WTC11 (cell line): ENCODE data around the gene CEP152. TPM values are rescaled to one million over a fixed set of nuclear protein-coding genes. Genes with fewer than 3 reads are reported as not detected.

Experiments
- ATAC-seq: fragments of 200-7000 bp; cut with Tn5 transposase; 2 replicates; pipeline ENCODE4 v1.10.0; 2021; ENCODE audit warnings: mild to moderate bottlenecking, moderate library complexity
- CTCF ChIA-PET: fragments of 300-600 bp; sonication (Branson Sonifier 250); formaldehyde crosslinking; loops from one replicate; lab custom pipeline; 2021; ENCODE audit warnings: antibody characterized with exemption; lab: Charles Lee
- POLR2A ChIA-PET: fragments of 350-600 bp; sonication (Branson Sonifier 250); formaldehyde crosslinking; loops from one replicate; lab custom pipeline; 2021; ENCODE audit warnings: antibody characterized with exemption; lab: Charles Lee
- DNase-seq: peaks from one replicate; pipeline ENCODE4 v3.0.0; 2021; ENCODE audit warnings: low spot score
- H3K27ac Mint-ChIP-seq: 2 replicates; pipeline ENCODE4 v1.8.0; 2021; ENCODE audit warnings: mixed read lengths
- H3K27me3 Mint-ChIP-seq: 2 replicates; pipeline ENCODE4 v1.8.0; 2021; ENCODE audit warnings: low read depth, mild to moderate bottlenecking, moderate library complexity, mixed read lengths
- H3K36me3 Mint-ChIP-seq: 2 replicates; pipeline ENCODE4 v1.8.0; 2021; ENCODE audit warnings: mixed read lengths
- H3K4me1 Mint-ChIP-seq: 2 replicates; pipeline ENCODE4 v1.8.0; 2022; ENCODE audit warnings: mixed read lengths
- H3K4me3 Mint-ChIP-seq: 2 replicates; pipeline ENCODE4 v1.8.0; 2021; ENCODE audit warnings: mild to moderate bottlenecking, moderate library complexity, mixed read lengths
- H3K9me3 Mint-ChIP-seq: 2 replicates; pipeline ENCODE4 v1.8.0; 2021; ENCODE audit warnings: mixed read lengths
- CBFB ChIP-seq: sonication (generic); formaldehyde crosslinking; IDR thresholded peaks from 2 replicates; pipeline ENCODE4 v1.8.1; 2022; ENCODE audit warnings: mild to moderate bottlenecking, low read depth, missing genetic modification reagents
- CREB1 ChIP-seq: sonication (generic); formaldehyde crosslinking; IDR thresholded peaks from 2 replicates; pipeline ENCODE4 v1.8.0; 2023; ENCODE audit warnings: mild to moderate bottlenecking, missing genetic modification reagents
- CREM ChIP-seq: sonication (generic); formaldehyde crosslinking; IDR thresholded peaks from 2 replicates; pipeline ENCODE4 v1.8.1; 2022; ENCODE audit warnings: mild to moderate bottlenecking, missing genetic modification reagents, moderate library complexity
- GABPB1 ChIP-seq: sonication (generic); formaldehyde crosslinking; IDR thresholded peaks from 2 replicates; pipeline ENCODE4 v1.8.1; 2023; ENCODE audit warnings: mild to moderate bottlenecking, missing genetic modification reagents
- JUN ChIP-seq: sonication (generic); formaldehyde crosslinking; IDR thresholded peaks from 2 replicates; pipeline ENCODE4 v1.8.0; 2023; ENCODE audit warnings: mild to moderate bottlenecking, missing genetic modification reagents
- NFATC4 ChIP-seq: fragments of 250-450 bp; sonication (Bioruptor Pico); IDR thresholded peaks from 2 replicates; pipeline ENCODE4 v1.9.0; 2021; ENCODE audit warnings: mild to moderate bottlenecking
- NR1H2 ChIP-seq: sonication (generic); formaldehyde crosslinking; IDR thresholded peaks from 2 replicates; pipeline ENCODE4 v1.9.0; 2021; ENCODE audit warnings: mild to moderate bottlenecking, moderate library complexity, missing genetic modification reagents
- SMAD4 ChIP-seq: sonication (generic); formaldehyde crosslinking; IDR thresholded peaks from 2 replicates; pipeline ENCODE4 v1.8.0; 2022; ENCODE audit warnings: mild to moderate bottlenecking, missing genetic modification reagents
- ZNF416 ChIP-seq: fragments of 250-450 bp; sonication (Bioruptor Pico); IDR thresholded peaks from 2 replicates; pipeline ENCODE4 v1.9.0; 2021; ENCODE audit warnings: mild to moderate bottlenecking, inconsistent platforms
- total RNA-seq: library from RNA; stranded (reverse); gene quantifications from 3 replicates; pipeline ENCODE4 v1.2.3, GENCODE V29; 2021
- TF ChIP-seq, protein P1 (sequence below): sonication (generic); formaldehyde crosslinking; IDR thresholded peaks from 2 replicates; pipeline ENCODE4 v1.8.0; 2022; ENCODE audit warnings: missing genetic modification reagents
- TF ChIP-seq, protein P2 (sequence below): sonication (generic); formaldehyde crosslinking; IDR thresholded peaks from 2 replicates; pipeline ENCODE4 v1.8.1; 2022; ENCODE audit warnings: mild to moderate bottlenecking, moderate library complexity, missing genetic modification reagents
- TF ChIP-seq, protein P3 (sequence below): sonication (generic); formaldehyde crosslinking; IDR thresholded peaks from 2 replicates; pipeline ENCODE4 v1.8.0; 2023; ENCODE audit warnings: missing genetic modification reagents, mild to moderate bottlenecking, borderline replicate concordance
- TF ChIP-seq, protein P4 (sequence below): fragments of 250-450 bp; sonication (Bioruptor Pico); IDR thresholded peaks from 2 replicates; pipeline ENCODE4 v1.9.0; 2021; ENCODE audit warnings: moderate library complexity, mild to moderate bottlenecking, inconsistent platforms, borderline replicate concordance
- TF ChIP-seq, protein P5 (sequence below): sonication (generic); formaldehyde crosslinking; conservative IDR thresholded peaks from 2 replicates; pipeline ENCODE4 v1.8.1; 2022; ENCODE audit warnings: mild to moderate bottlenecking, missing genetic modification reagents
- TF ChIP-seq, protein P6 (sequence below): sonication (generic); formaldehyde crosslinking; IDR thresholded peaks from 2 replicates; pipeline ENCODE4 v1.8.1; 2023; ENCODE audit warnings: mild to moderate bottlenecking, missing genetic modification reagents, moderate library complexity
- TF ChIP-seq, protein P7 (sequence below): fragments of 250-450 bp; sonication (Bioruptor Pico); IDR thresholded peaks from 2 replicates; pipeline ENCODE4 v1.9.0; 2021; ENCODE audit warnings: mild to moderate bottlenecking, borderline replicate concordance
- TF ChIP-seq, protein P8 (sequence below): sonication (generic); formaldehyde crosslinking; IDR thresholded peaks from 2 replicates; pipeline ENCODE4 v1.8.0; 2022; ENCODE audit warnings: mild to moderate bottlenecking, missing genetic modification reagents

Gene CEP152
- total RNA-seq, 1 experiment from 2014 or later, result 16.7 TPM

DNA sequence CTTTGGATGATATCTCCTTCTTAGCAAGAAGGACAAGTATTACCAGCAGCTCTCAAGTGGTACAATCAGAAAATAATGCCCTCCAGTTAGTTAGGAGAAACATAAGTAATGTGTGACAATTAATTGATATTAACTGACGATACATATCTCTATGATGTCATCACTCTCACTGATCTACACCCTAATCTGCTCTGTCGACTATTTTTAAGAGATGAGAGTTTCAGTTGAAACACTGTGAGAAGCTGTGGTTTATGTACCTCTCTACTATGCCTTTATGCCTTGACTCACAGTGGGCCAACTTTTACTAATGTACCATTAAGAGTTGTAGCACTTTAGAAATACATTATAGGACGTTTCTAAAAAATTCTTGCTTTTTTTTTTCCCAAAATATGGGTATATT is 8.6 kb downstream of the CEP152 start:
- Mint-ChIP-seq H3K4me3 (no peak overlapping the region), H3K9me3 (no peaks in the 10 kb centered on the region), H3K27ac (no peak overlapping the region), H3K36me3 (peaks cover 8% of the 10 kb centered on the region), H3K4me1 (peaks cover 45% of the 10 kb centered on the region)
- CTCF ChIA-PET, result interaction anchor here (2.6 kb wide), 1 partner anchor 8 kb away, joined by 26 read pairs; the partner anchor contains the start of gene CEP152
- ATAC-seq (no peak), DNase-seq (no peak)
- no peak for TF ChIP-seq CREM
- no peak for TF ChIP-seq GABPB1 (CRISPR knock-in tag)
- TF ChIP-seq, protein P1, sequence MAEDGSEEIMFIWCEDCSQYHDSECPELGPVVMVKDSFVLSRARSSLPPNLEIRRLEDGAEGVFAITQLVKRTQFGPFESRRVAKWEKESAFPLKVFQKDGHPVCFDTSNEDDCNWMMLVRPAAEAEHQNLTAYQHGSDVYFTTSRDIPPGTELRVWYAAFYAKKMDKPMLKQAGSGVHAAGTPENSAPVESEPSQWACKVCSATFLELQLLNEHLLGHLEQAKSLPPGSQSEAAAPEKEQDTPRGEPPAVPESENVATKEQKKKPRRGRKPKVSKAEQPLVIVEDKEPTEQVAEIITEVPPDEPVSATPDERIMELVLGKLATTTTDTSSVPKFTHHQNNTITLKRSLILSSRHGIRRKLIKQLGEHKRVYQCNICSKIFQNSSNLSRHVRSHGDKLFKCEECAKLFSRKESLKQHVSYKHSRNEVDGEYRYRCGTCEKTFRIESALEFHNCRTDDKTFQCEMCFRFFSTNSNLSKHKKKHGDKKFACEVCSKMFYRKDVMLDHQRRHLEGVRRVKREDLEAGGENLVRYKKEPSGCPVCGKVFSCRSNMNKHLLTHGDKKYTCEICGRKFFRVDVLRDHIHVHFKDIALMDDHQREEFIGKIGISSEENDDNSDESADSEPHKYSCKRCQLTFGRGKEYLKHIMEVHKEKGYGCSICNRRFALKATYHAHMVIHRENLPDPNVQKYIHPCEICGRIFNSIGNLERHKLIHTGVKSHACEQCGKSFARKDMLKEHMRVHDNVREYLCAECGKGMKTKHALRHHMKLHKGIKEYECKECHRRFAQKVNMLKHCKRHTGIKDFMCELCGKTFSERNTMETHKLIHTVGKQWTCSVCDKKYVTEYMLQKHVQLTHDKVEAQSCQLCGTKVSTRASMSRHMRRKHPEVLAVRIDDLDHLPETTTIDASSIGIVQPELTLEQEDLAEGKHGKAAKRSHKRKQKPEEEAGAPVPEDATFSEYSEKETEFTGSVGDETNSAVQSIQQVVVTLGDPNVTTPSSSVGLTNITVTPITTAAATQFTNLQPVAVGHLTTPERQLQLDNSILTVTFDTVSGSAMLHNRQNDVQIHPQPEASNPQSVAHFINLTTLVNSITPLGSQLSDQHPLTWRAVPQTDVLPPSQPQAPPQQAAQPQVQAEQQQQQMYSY (CRISPR knock-in tag), result no peak
- TF ChIP-seq, protein P2, sequence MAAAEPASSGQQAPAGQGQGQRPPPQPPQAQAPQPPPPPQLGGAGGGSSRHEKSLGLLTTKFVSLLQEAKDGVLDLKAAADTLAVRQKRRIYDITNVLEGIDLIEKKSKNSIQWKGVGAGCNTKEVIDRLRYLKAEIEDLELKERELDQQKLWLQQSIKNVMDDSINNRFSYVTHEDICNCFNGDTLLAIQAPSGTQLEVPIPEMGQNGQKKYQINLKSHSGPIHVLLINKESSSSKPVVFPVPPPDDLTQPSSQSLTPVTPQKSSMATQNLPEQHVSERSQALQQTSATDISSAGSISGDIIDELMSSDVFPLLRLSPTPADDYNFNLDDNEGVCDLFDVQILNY (CRISPR knock-in tag), result no peak
- no peak for TF ChIP-seq NR1H2 (CRISPR knock-in tag)
- TF ChIP-seq CREB1 (CRISPR knock-in tag), result no peak
- TF ChIP-seq NFATC4 (CRISPR knock-in tag), result no peak
- TF ChIP-seq, protein P3, sequence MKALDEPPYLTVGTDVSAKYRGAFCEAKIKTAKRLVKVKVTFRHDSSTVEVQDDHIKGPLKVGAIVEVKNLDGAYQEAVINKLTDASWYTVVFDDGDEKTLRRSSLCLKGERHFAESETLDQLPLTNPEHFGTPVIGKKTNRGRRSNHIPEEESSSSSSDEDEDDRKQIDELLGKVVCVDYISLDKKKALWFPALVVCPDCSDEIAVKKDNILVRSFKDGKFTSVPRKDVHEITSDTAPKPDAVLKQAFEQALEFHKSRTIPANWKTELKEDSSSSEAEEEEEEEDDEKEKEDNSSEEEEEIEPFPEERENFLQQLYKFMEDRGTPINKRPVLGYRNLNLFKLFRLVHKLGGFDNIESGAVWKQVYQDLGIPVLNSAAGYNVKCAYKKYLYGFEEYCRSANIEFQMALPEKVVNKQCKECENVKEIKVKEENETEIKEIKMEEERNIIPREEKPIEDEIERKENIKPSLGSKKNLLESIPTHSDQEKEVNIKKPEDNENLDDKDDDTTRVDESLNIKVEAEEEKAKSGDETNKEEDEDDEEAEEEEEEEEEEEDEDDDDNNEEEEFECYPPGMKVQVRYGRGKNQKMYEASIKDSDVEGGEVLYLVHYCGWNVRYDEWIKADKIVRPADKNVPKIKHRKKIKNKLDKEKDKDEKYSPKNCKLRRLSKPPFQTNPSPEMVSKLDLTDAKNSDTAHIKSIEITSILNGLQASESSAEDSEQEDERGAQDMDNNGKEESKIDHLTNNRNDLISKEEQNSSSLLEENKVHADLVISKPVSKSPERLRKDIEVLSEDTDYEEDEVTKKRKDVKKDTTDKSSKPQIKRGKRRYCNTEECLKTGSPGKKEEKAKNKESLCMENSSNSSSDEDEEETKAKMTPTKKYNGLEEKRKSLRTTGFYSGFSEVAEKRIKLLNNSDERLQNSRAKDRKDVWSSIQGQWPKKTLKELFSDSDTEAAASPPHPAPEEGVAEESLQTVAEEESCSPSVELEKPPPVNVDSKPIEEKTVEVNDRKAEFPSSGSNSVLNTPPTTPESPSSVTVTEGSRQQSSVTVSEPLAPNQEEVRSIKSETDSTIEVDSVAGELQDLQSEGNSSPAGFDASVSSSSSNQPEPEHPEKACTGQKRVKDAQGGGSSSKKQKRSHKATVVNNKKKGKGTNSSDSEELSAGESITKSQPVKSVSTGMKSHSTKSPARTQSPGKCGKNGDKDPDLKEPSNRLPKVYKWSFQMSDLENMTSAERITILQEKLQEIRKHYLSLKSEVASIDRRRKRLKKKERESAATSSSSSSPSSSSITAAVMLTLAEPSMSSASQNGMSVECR (CRISPR knock-in tag), result no peak
- TF ChIP-seq, protein P4, sequence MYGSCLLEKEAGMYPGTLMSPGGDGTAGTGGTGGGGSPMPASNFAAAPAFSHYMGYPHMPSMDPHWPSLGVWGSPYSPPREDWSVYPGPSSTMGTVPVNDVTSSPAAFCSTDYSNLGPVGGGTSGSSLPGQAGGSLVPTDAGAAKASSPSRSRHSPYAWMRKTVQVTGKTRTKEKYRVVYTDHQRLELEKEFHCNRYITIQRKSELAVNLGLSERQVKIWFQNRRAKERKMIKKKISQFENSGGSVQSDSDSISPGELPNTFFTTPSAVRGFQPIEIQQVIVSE (CRISPR knock-in tag), result no peak
- no peak for TF ChIP-seq CBFB (CRISPR knock-in tag)
- TF ChIP-seq, protein P5, sequence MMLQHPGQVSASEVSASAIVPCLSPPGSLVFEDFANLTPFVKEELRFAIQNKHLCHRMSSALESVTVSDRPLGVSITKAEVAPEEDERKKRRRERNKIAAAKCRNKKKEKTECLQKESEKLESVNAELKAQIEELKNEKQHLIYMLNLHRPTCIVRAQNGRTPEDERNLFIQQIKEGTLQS (CRISPR knock-in tag), result no peak
- TF ChIP-seq, protein P6, sequence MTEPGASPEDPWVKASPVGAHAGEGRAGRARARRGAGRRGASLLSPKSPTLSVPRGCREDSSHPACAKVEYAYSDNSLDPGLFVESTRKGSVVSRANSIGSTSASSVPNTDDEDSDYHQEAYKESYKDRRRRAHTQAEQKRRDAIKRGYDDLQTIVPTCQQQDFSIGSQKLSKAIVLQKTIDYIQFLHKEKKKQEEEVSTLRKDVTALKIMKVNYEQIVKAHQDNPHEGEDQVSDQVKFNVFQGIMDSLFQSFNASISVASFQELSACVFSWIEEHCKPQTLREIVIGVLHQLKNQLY (CRISPR knock-in tag), result no peak
- TF ChIP-seq, all 79 proteins: peak for 0
- POLR2A ChIA-PET, result no interaction called here
- no peaks in the 10 kb centered on the region for H3K27me3 Mint-ChIP-seq

DNA sequence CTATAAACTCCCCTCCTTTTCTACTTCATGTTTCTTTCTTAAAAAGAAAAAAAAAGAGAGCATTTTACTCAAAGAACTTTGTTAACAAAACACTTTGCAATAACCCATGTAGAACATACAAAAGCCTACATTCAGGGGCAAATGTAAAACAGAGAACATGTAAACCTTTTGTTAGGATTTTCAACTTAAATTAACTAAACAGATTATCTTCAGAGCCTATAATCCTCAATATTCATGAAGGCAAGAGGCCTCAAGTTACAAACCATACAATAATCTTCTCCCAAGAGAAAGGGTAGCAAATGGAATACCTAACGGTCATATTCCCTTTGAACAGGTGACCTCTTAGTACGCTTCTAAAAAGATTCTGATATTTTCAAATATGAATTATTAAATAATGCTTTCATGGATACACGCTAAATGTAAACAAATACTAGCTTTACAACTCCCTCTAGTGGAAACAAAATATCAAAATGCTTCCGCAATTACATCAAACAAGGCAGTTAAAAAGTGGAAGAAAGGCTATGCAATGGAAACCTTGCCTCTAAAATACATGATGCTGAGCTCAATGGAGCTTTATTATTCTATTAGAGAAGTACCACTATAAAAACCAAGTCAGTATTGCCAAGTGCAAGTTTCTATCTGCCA is 9.9 kb downstream of the CEP152 start:
- ATAC-seq, result no peak
- no peaks in the 10 kb centered on the region for H3K9me3 Mint-ChIP-seq
- no peaks in the 10 kb centered on the region for H3K27me3 Mint-ChIP-seq
- ChIA-PET POLR2A (interaction anchor here (0.6 kb wide), 1 partner anchor 10 kb away, joined by 5 read pairs; the partner anchor contains the start of gene CEP152), CTCF (interaction anchor here (0.7 to 2.6 kb wide), 8 partner anchors 9 to 1385 kb away, joined by 3 to 26 read pairs (median 3); partner anchors contain the start of gene CEP152)
- H3K27ac Mint-ChIP-seq, result no peak overlapping the region
- peaks cover 31% of the 10 kb centered on the region for H3K4me1 Mint-ChIP-seq
- peaks cover 15% of the 10 kb centered on the region for H3K36me3 Mint-ChIP-seq
- no peak overlapping the region for H3K4me3 Mint-ChIP-seq
- no peak for DNase-seq
- TF ChIP-seq JUN (CRISPR knock-in tag) (no peak), SMAD4 (CRISPR knock-in tag) (no peak), ZNF416 (no peak)
- TF ChIP-seq, protein P7, sequence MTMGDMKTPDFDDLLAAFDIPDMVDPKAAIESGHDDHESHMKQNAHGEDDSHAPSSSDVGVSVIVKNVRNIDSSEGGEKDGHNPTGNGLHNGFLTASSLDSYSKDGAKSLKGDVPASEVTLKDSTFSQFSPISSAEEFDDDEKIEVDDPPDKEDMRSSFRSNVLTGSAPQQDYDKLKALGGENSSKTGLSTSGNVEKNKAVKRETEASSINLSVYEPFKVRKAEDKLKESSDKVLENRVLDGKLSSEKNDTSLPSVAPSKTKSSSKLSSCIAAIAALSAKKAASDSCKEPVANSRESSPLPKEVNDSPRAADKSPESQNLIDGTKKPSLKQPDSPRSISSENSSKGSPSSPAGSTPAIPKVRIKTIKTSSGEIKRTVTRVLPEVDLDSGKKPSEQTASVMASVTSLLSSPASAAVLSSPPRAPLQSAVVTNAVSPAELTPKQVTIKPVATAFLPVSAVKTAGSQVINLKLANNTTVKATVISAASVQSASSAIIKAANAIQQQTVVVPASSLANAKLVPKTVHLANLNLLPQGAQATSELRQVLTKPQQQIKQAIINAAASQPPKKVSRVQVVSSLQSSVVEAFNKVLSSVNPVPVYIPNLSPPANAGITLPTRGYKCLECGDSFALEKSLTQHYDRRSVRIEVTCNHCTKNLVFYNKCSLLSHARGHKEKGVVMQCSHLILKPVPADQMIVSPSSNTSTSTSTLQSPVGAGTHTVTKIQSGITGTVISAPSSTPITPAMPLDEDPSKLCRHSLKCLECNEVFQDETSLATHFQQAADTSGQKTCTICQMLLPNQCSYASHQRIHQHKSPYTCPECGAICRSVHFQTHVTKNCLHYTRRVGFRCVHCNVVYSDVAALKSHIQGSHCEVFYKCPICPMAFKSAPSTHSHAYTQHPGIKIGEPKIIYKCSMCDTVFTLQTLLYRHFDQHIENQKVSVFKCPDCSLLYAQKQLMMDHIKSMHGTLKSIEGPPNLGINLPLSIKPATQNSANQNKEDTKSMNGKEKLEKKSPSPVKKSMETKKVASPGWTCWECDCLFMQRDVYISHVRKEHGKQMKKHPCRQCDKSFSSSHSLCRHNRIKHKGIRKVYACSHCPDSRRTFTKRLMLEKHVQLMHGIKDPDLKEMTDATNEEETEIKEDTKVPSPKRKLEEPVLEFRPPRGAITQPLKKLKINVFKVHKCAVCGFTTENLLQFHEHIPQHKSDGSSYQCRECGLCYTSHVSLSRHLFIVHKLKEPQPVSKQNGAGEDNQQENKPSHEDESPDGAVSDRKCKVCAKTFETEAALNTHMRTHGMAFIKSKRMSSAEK, result no peak
- TF ChIP-seq, protein P6 (CRISPR knock-in tag), result no peak
- TF ChIP-seq, protein P8, sequence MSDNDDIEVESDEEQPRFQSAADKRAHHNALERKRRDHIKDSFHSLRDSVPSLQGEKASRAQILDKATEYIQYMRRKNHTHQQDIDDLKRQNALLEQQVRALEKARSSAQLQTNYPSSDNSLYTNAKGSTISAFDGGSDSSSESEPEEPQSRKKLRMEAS (CRISPR knock-in tag), result no peak
